GM13976 (cell line): Measurements from ENCODE around the gene SRSF7.
"Not testable (repeated sequence)": the region's sequence is repeated elsewhere in the genome, so short reads cannot be mapped to it uniquely, and the experiment has no call there.

Source experiments
- DNase-seq: peaks from one replicate; pipeline ENCODE4 v3.0.0; 2012; ENCODE audit warnings: low spot score
- CTCF ChIP-seq: IDR thresholded peaks from 2 replicates; pipeline ENCODE4 v1.5.1; 2012; ENCODE audit warnings: borderline replicate concordance, mild to moderate bottlenecking; ENCODE audit not compliant: insufficient read depth; ENCODE audit errors: extremely low read depth, missing control alignments, control extremely low read depth
- in situ Hi-C: fragments of 300-500 bp; cut with MboI; formaldehyde crosslinking; loops from one replicate; pipeline ENCODE4 v1.12.0; 2022; ENCODE audit warnings: low sequenced_read_pairs, mixed read lengths, inconsistent platforms; ENCODE audit not compliant: unreplicated experiment

Gene SRSF7

DNA sequence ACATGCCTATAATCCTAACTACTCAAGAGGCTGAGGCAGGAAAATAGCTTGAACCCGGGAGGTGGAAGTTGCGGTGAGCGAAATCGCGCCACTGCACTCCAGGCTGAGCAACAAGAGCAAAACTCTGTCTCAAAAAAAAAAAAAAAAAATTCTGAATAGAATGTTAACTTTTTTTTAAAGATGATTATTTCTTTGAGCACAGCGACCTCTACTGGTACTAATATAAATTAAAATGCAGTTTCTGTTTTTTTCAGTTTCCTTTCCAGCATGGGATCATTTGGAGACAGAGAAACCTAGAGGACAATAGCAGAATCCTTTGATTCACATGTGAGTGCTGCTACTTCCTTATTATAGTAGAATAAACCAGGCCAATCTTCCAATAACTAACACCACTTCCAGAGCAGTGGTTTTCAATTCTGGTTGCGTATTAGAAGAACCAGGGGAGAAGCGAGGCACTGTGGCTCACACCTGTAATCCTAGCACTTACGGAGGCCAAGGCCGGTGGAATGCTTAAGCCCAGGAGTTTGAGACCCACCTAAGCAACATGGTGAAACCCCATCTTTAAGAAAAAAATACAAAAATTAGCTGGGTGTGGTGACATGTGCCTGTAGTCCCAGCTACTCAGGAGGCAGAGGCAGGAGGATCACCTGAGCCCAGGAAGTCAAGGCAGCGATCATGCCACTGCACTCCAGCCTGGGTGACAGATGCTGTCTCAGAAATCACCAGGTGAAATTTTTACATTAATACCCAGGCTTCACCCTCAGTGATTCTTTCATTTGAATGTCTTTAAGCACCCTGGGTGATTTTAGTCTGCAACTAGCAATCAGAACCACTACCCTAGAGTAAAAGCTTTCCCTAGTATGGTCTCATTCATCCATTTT is 10.1 kb downstream of the SRSF7 start:
- no peak for DNase-seq
- in situ Hi-C loops = loop anchor here (10.0 to 25.0 kb wide), 2 partner anchors 156 to 429 kb away; no protein-coding TSS in a partner anchor
- peak; percentile 6 for TF ChIP-seq CTCF

DNA sequence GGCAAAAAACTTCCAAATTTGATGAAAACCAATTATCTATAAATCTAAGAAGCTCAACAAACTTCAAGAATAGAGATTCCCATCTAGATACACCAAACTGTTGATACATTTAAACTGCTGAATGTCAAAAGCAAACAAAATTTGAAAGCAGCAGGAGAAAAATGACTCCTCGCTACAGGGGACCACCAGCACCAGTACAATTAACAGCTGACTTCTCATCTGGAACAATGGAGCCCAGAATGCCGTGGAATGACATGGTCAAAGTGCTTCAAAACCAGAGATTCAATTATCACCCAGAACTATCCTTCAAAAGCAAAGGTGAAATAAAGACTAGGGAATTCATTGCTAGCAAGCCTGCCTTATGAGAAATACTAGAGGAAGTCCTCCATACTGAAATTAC is 11.6 kb downstream of the SRSF7 start:
- no peak for DNase-seq
- TF ChIP-seq CTCF = no peak
- in situ Hi-C loops = loop anchor here (25.0 kb wide), 1 partner anchor 427 kb away; no protein-coding TSS in a partner anchor

GRCh38 chr2:38737925-38738324 is 13.2 kb downstream of the SRSF7 start:
- in situ Hi-C loops = loop anchor here (25.0 kb wide), 1 partner anchor 426 kb away; no protein-coding TSS in a partner anchor
- DNase-seq = no peak
- TF ChIP-seq CTCF = no peak

GRCh38 chr2:38737000-38737698 is 14.0 kb downstream of the SRSF7 start:
- not testable (repeated sequence) for DNase-seq
- in situ Hi-C loops = loop anchor here (25.0 kb wide), 1 partner anchor 425 kb away; no protein-coding TSS in a partner anchor

- in situ Hi-C loops = loop anchor here (25.0 kb wide), 1 partner anchor 424 kb away; no protein-coding TSS in a partner anchor
- no peak for TF ChIP-seq CTCF
These were observed 15.2 kb downstream of the SRSF7 start for GRCh38 chr2:38735999-38736320.

DNA sequence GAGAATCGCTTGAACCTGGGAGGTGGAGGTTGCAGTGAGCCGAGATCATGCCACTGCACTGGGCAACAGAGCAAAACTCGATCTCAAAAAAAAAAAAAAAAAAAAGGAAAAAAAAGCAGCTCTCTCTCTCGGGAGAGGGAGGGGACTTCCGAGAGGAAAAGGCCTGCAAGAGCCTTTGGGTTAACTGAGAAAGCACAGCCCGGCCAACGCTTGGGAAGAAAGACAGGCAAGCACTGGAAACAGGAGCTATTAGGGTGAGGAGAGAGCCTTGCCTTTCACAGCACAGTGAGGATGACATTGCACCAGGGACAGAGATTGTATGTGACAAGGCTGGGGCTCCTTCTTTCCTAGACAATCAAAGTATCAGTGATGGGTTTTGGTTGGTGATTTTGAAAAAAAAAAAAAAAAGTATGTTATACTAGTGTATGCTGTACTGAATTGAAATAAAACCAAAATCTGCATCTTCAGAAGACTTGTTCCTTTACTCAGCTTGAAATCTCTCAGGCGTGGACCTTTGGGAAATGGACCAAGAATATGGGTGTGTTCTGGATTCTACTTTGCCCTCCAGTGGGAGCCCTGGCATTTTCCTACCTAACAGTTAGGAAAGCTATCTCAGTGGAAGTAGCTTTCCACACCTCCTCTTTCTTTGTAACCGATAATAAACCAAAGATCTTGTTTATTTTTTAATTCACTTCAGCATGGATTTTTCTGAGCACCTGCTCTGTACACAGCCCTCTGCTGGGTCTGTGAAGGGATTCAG is 16.7 kb downstream of the SRSF7 start:
- no peak for DNase-seq
- in situ Hi-C loops = loop anchor here (25.0 kb wide), 1 partner anchor 422 kb away; no protein-coding TSS in a partner anchor
- TF ChIP-seq CTCF = no peak

More at GRCh38 chr2:38735999-38736320, 15.2 kb downstream of the SRSF7 start:
- DNase-seq = no peak
